ENCODE measurements around the gene ENTPD8.

Gene ENTPD8

GRCh38 chr9:137409515-137409914 is 31.6 kb downstream of the ENTPD8 start:
- DNase-seq (ENCODE audit: low read depth), result no peak
- no peak for TF ChIP-seq CTCF (IDR thresholded peaks at IDR 0.05; ENCODE audit: low read length, missing control alignments)

GRCh38 chr9:137408651-137409405 is 32.3 kb downstream of the ENTPD8 start:
- H3K4me3 ChIP-seq (replicated peaks; ENCODE audit: low read depth, low read length), result no peak overlapping the region
- TF ChIP-seq CTCF (IDR thresholded peaks at IDR 0.05; ENCODE audit: low read length, missing control alignments), result no peak
- no peak for DNase-seq (ENCODE audit: low read depth)

More at GRCh38 chr9:137409515-137409914, 31.6 kb downstream of the ENTPD8 start:
- no peak overlapping the region for H3K4me3 ChIP-seq (replicated peaks; ENCODE audit: low read depth, low read length)

GRCh38 chr9:137407590-137408300 is 33.4 kb downstream of the ENTPD8 start:
- H3K4me3 ChIP-seq (replicated peaks; ENCODE audit: low read depth, low read length), result no peak overlapping the region
- DNase-seq (ENCODE audit: low read depth), result no peak
- no peak for TF ChIP-seq CTCF (IDR thresholded peaks at IDR 0.05; ENCODE audit: low read length, missing control alignments)

GRCh38 chr9:137406876-137407589 is 34.1 kb downstream of the ENTPD8 start:
- TF ChIP-seq CTCF (IDR thresholded peaks at IDR 0.05; ENCODE audit: low read length, missing control alignments), result peak; percentile 46
- H3K4me3 ChIP-seq (replicated peaks; ENCODE audit: low read depth, low read length), result peak overlapping the region; percentile 35
- peak; percentile 71 for DNase-seq (ENCODE audit: low read depth)

GRCh38 chr9:137406085-137406760 is 34.9 kb downstream of the ENTPD8 start:
- H3K4me3 ChIP-seq (replicated peaks; ENCODE audit: low read depth, low read length), result peak overlapping the region; percentile 35
- DNase-seq (ENCODE audit: low read depth), result no peak
- no peak for TF ChIP-seq CTCF (IDR thresholded peaks at IDR 0.05; ENCODE audit: low read length, missing control alignments)

- no peak for DNase-seq (ENCODE audit: low read depth)
- H3K4me3 ChIP-seq (replicated peaks; ENCODE audit: low read depth, low read length), result no peak overlapping the region
- no peak for TF ChIP-seq CTCF (IDR thresholded peaks at IDR 0.05; ENCODE audit: low read length, missing control alignments)
Measured at GRCh38 chr9:137405677-137406081, 35.5 kb downstream of the ENTPD8 start.

Data from fibroblast of pulmonary artery (primary cell).